Right atrium auricular region (tissue), 2 donors: Measurements from ENCODE around the gene KMT2E. TPM values are rescaled to one million over a fixed set of nuclear protein-coding genes. Genes with fewer than 3 reads are reported as not detected.

Experiments used
- DNase-seq: peaks from one replicate; pipeline ENCODE4 v3.0.0-alpha.2; 2019; ENCODE audit warnings: low spot score
- H3K27ac ChIP-seq, 2 donors: fragments of 200-600 bp; sonication (generic); 1 replicate in 1 of 2; 2 replicates in 1 of 2; pipeline ENCODE4 v1.5.1; 2016 to 2019
- H3K27me3 ChIP-seq, 2 donors: fragments of 200-600 bp; sonication (generic); one replicate each; pipeline versions ENCODE4 v1.5.1 to v1.6.0; 2017 to 2019
- H3K36me3 ChIP-seq: fragments of 200-600 bp; sonication (generic); one replicate; pipeline ENCODE4 v1.5.1; 2016
- H3K4me1 ChIP-seq, 2 donors: fragments of 200-600 bp; sonication (generic); one replicate each; pipeline versions ENCODE4 v1.5.1 to v1.6.0; 2017 to 2019
- H3K4me3 ChIP-seq, 2 donors: fragments of 200-600 bp; sonication (generic); 1 replicate in 1 of 2; 2 replicates in 1 of 2; pipeline ENCODE4 v1.5.1; 2017 to 2019; ENCODE audit warnings: mild to moderate bottlenecking in 1 of 2, moderate library complexity in 1 of 2
- H3K9me3 ChIP-seq, 2 donors: fragments of 200-600 bp; sonication (generic); one replicate each; pipeline ENCODE4 v1.5.1; 2019
- CTCF ChIP-seq, 2 donors: fragments of 200-600 bp; sonication (generic); IDR thresholded peaks; one replicate each; pipeline ENCODE4 v1.5.1; 2019; ENCODE audit warnings: antibody characterized with exemption in 2 of 2
- total RNA-seq, 2 donors: library from RNA; depleted of rRNA; stranded (reverse); fragments of >200 nt; gene quantifications; one replicate each; pipeline ENCODE4 v1.1.0, GENCODE V29; 2016

Gene KMT2E
- total RNA-seq, 2 donors from 2014 or later = 51.4 to 81.3 TPM

- peaks cover 68% of the 10 kb centered on the region for H3K36me3 ChIP-seq
- DNase-seq = no peak
- no peak overlapping the region for H3K4me3 ChIP-seq
- H3K4me1 ChIP-seq = no peaks in the 10 kb centered on the region
- TF ChIP-seq CTCF (IDR thresholded peaks at IDR 0.05) = no peak
- no peaks in the 10 kb centered on the region for H3K27me3 ChIP-seq
- H3K27ac ChIP-seq = no peak overlapping the region
- no peaks in the 10 kb centered on the region for H3K9me3 ChIP-seq
Measured at GRCh38 chr7:105088456-105088855, 74.5 kb downstream of the KMT2E start.

- Histone ChIP-seq H3K27ac (no peak overlapping the region), H3K27me3 (no peaks in the 10 kb centered on the region), H3K9me3 (no peaks in the 10 kb centered on the region), H3K36me3 (peaks cover 55% of the 10 kb centered on the region), H3K4me3 (no peak overlapping the region), H3K4me1 (no peaks in the 10 kb centered on the region)
- TF ChIP-seq CTCF (IDR thresholded peaks at IDR 0.05) = no peak
- no peak for DNase-seq
Measured at GRCh38 chr7:105094966-105095365, 81.0 kb downstream of the KMT2E start.

GRCh38 chr7:105096306-105096705, 82.3 kb downstream of the KMT2E start:
- no peak overlapping the region for H3K27ac ChIP-seq
- H3K36me3 ChIP-seq = peaks cover 45% of the 10 kb centered on the region
- no peaks in the 10 kb centered on the region for H3K9me3 ChIP-seq
- no peak for TF ChIP-seq CTCF (IDR thresholded peaks at IDR 0.05)
- H3K27me3 ChIP-seq = no peaks in the 10 kb centered on the region
- no peak for DNase-seq
- H3K4me1 ChIP-seq = no peaks in the 10 kb centered on the region
- no peak overlapping the region for H3K4me3 ChIP-seq

GRCh38 chr7:105097619-105098018, 83.6 kb downstream of the KMT2E start:
- H3K36me3 ChIP-seq = peaks cover 37% of the 10 kb centered on the region
- H3K9me3 ChIP-seq = no peaks in the 10 kb centered on the region
- TF ChIP-seq CTCF (IDR thresholded peaks at IDR 0.05) = no peak

GRCh38 chr7:105098863-105099515, 85.0 kb downstream of the KMT2E start:
- no peak for TF ChIP-seq CTCF (IDR thresholded peaks at IDR 0.05)
- no peak overlapping the region for H3K27ac ChIP-seq
- H3K36me3 ChIP-seq = peaks cover 37% of the 10 kb centered on the region
- no peak overlapping the region for H3K4me3 ChIP-seq
- no peaks in the 10 kb centered on the region for H3K9me3 ChIP-seq
- no peak for DNase-seq
- H3K27me3 ChIP-seq = no peaks in the 10 kb centered on the region
- peaks cover 0 to 7% of the 10 kb centered on the region in 2 donors for H3K4me1 ChIP-seq

More at GRCh38 chr7:105097619-105098018, 83.6 kb downstream of the KMT2E start:
- peak overlapping the region; percentile 27 to 76 for H3K27ac ChIP-seq
- no peak overlapping the region for H3K4me3 ChIP-seq
- no peaks in the 10 kb centered on the region for H3K27me3 ChIP-seq
- DNase-seq = no peak
- no peaks in the 10 kb centered on the region for H3K4me1 ChIP-seq

- no peaks in the 10 kb centered on the region for H3K27me3 ChIP-seq
- H3K36me3 ChIP-seq = peaks cover 57% of the 10 kb centered on the region
- DNase-seq = no peak
- H3K27ac ChIP-seq = no peak overlapping the region
- peaks cover 0 to 7% of the 10 kb centered on the region in 2 donors for H3K4me1 ChIP-seq
- no peak overlapping the region for H3K4me3 ChIP-seq
- TF ChIP-seq CTCF (IDR thresholded peaks at IDR 0.05) = no peak
- no peaks in the 10 kb centered on the region for H3K9me3 ChIP-seq
Measured at GRCh38 chr7:105101864-105102263, 87.9 kb downstream of the KMT2E start.
